Skin of body (tissue), 2 donors: ENCODE data around the gene FAM90A1. TPM values are rescaled to one million over a fixed set of nuclear protein-coding genes. Genes with fewer than 3 reads are reported as not detected.
"Not testable (repeated sequence)": the region's sequence is repeated elsewhere in the genome, so short reads cannot be mapped to it uniquely, and the experiment has no call there.

Source experiments
- DNase-seq: peaks from one replicate; lab custom pipeline; 2025; lab: John Stamatoyannopoulos, UW
- total RNA-seq: library from RNA; depleted of rRNA; stranded (reverse); fragments of >200 nt; gene quantifications from one replicate; pipeline ENCODE4 v1.2.3, GENCODE V29; 2014

Gene FAM90A1
- total RNA-seq, 1 donor from 2014 or later = not detected

DNA sequence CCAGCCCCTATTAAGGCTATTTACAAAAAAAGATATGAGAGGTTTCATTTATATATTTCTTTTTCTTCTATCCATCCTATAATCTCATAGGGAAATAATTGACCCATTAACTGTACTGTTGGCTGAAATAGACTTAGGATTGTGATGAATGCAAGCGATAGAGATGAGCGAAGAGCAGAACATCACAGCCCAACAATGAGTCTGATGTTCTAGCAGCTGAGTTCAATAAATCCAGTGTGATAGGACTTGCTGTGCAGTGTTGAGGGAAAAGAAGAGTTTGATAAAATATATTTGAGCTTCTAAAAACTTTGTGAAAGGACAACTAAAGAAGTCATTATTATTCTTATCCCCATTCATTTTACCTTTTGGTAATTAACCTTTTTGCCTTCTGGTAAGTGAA, 54.5 kb downstream of the FAM90A1 start:
- not testable (repeated sequence) for DNase-seq

Other genes with a start within 250 kb of the FAM90A1 start
- gene FOXJ2, start 194.9 kb downstream of the FAM90A1 start, total RNA-seq = 10.9 TPM
- gene C3AR1, start 161.3 kb downstream of the FAM90A1 start, total RNA-seq = 8.5 TPM
- 27.8 TPM for gene NECAP1, start 145.3 kb downstream of the FAM90A1 start, total RNA-seq
- 4.7 TPM for gene CLEC4A, start 104.0 kb downstream of the FAM90A1 start, total RNA-seq
- not detected for gene ZNF705A, start 70.6 kb downstream of the FAM90A1 start, total RNA-seq
- gene CLEC6A, start 228.3 kb upstream of the FAM90A1 start, total RNA-seq = not detected